Natural killer cell treated with Interleukin-12 subunit alpha and Interleukin-12 subunit beta and Interleukin-15 and Interleukin-18, amount 100 ng/mL, for 72 hours (primary cell): ENCODE results near the gene BCCIP. TPM values are rescaled to one million over a fixed set of nuclear protein-coding genes. Genes with fewer than 3 reads are reported as not detected.
A peak's percentile ranks its signal among the peaks of the same experiment; 100 is the strongest.

ENCODE experiments used
- ATAC-seq, 2 donors: fragments of 150-1000 bp; cut with Tn5 transposase in 1 of 2; sonication (Bioruptor Pico), chemical (Tn5 transposase) in 1 of 2; 2 replicates each; pipeline ENCODE4 v1.10.0; 2021
- DNase-seq: peaks from one replicate; pipeline ENCODE4 v3.0.0; 2022; ENCODE audit warnings: low spot score
- H3K27ac Mint-ChIP-seq, 2 donors: 1 replicate in 1 of 2; 2 replicates in 1 of 2; pipeline ENCODE4 v1.8.0; 2022; ENCODE audit warnings: mixed read lengths in 2 of 2, mild to moderate bottlenecking in 1 of 2, moderate library complexity in 1 of 2
- H3K27me3 Mint-ChIP-seq, 2 donors: 1 replicate in 1 of 2; 2 replicates in 1 of 2; pipeline ENCODE4 v1.8.0; 2022; ENCODE audit warnings: mixed read lengths in 2 of 2
- H3K36me3 Mint-ChIP-seq: one replicate; pipeline ENCODE4 v1.8.0; 2022; ENCODE audit warnings: mixed read lengths
- H3K4me1 Mint-ChIP-seq, 2 donors: 1 replicate in 1 of 2; 2 replicates in 1 of 2; pipeline ENCODE4 v1.8.0; 2022; ENCODE audit warnings: low read depth in 2 of 2, mixed read lengths in 2 of 2, mild to moderate bottlenecking in 1 of 2
- H3K4me3 Mint-ChIP-seq: one replicate; pipeline ENCODE4 v1.8.0; 2022; ENCODE audit warnings: mixed read lengths
- H3K9me3 Mint-ChIP-seq: 2 replicates; pipeline ENCODE4 v1.8.0; 2022; ENCODE audit warnings: mixed read lengths
- total RNA-seq, 2 donors: library from RNA; stranded (reverse); gene quantifications; one replicate each; pipeline ENCODE4 v1.2.3, GENCODE V29; 2022

BCCIP gene
- total RNA-seq, 2 donors from 2014 or later, result 68.5 to 83.3 TPM

- no peak overlapping the region for H3K27ac Mint-ChIP-seq
- DNase-seq (no peak), ATAC-seq (no peak)
- no peaks in the 10 kb centered on the region for H3K27me3 Mint-ChIP-seq
- H3K4me1 Mint-ChIP-seq, result peaks cover 6 to 16% of the 10 kb centered on the region in 2 donors
- H3K36me3 Mint-ChIP-seq, result peaks cover 15% of the 10 kb centered on the region
- no peak overlapping the region for H3K4me3 Mint-ChIP-seq
- H3K9me3 Mint-ChIP-seq, result no peaks in the 10 kb centered on the region
These were observed 11.1 kb upstream of the BCCIP start for GRCh38 chr10:125812128-125812750.

GRCh38 chr10:125815764-125816163 lies 7.6 kb upstream of the BCCIP start:
- DNase-seq, result no peak
- Mint-ChIP-seq H3K9me3 (no peaks in the 10 kb centered on the region), H3K27ac (no peak overlapping the region), H3K4me1 (peaks cover 5 to 10% of the 10 kb centered on the region in 2 donors), H3K27me3 (no peaks in the 10 kb centered on the region), H3K36me3 (peaks cover 12% of the 10 kb centered on the region), H3K4me3 (no peak overlapping the region)
- ATAC-seq, result no peak

GRCh38 chr10:125816548-125816947 lies 6.8 kb upstream of the BCCIP start:
- Mint-ChIP-seq H3K4me1 (peaks cover 13 to 17% of the 10 kb centered on the region in 2 donors), H3K27me3 (no peaks in the 10 kb centered on the region), H3K9me3 (no peaks in the 10 kb centered on the region), H3K27ac (no peak overlapping the region), H3K36me3 (peaks cover 12% of the 10 kb centered on the region), H3K4me3 (no peak overlapping the region)
- ATAC-seq, result no peak
- no peak for DNase-seq

- Mint-ChIP-seq H3K36me3 (peaks cover 12% of the 10 kb centered on the region), H3K27me3 (no peaks in the 10 kb centered on the region), H3K9me3 (no peaks in the 10 kb centered on the region), H3K4me1 (peaks cover 19 to 20% of the 10 kb centered on the region in 2 donors), H3K27ac (no peak overlapping the region), H3K4me3 (no peak overlapping the region)
- DNase-seq (no peak), ATAC-seq (no peak)
These were observed 5.9 kb upstream of the BCCIP start for GRCh38 chr10:125817337-125817946.

GRCh38 chr10:125820701-125821100 lies 2.6 kb upstream of the BCCIP start:
- H3K27ac Mint-ChIP-seq, result peak overlapping the region in 1 of 2 donors; percentile 84
- no peak for DNase-seq
- no peak for ATAC-seq
- peaks cover 20 to 21% of the 10 kb centered on the region in 2 donors for H3K4me1 Mint-ChIP-seq
- H3K36me3 Mint-ChIP-seq, result no peaks in the 10 kb centered on the region
- H3K27me3 Mint-ChIP-seq, result no peaks in the 10 kb centered on the region
- peak overlapping the region; percentile 45 for H3K4me3 Mint-ChIP-seq
- H3K9me3 Mint-ChIP-seq, result no peaks in the 10 kb centered on the region

GRCh38 chr10:125823663-125824251 lies 411 bp downstream of the BCCIP start:
- Mint-ChIP-seq H3K27ac (no peak overlapping the region), H3K36me3 (peaks cover 21% of the 10 kb centered on the region), H3K4me3 (no peak overlapping the region), H3K9me3 (no peaks in the 10 kb centered on the region), H3K4me1 (peaks cover 32 to 42% of the 10 kb centered on the region in 2 donors), H3K27me3 (no peaks in the 10 kb centered on the region)
- ATAC-seq (no peak), DNase-seq (no peak)

- H3K27ac Mint-ChIP-seq, result no peak overlapping the region
- H3K4me1 Mint-ChIP-seq, result peaks cover 38 to 42% of the 10 kb centered on the region in 2 donors
- peaks cover 27% of the 10 kb centered on the region for H3K36me3 Mint-ChIP-seq
- H3K4me3 Mint-ChIP-seq, result no peak overlapping the region
- no peak for DNase-seq
- H3K27me3 Mint-ChIP-seq, result no peaks in the 10 kb centered on the region
- ATAC-seq, result no peak
- no peaks in the 10 kb centered on the region for H3K9me3 Mint-ChIP-seq
These were observed 1.4 kb downstream of the BCCIP start for GRCh38 chr10:125824736-125825135.

- ATAC-seq (no peak), DNase-seq (no peak)
- Mint-ChIP-seq H3K27me3 (no peaks in the 10 kb centered on the region), H3K36me3 (peaks cover 35% of the 10 kb centered on the region), H3K4me3 (no peak overlapping the region), H3K27ac (no peak overlapping the region), H3K4me1 (peaks cover 20 to 23% of the 10 kb centered on the region in 2 donors), H3K9me3 (no peaks in the 10 kb centered on the region)
These were observed 3.8 kb downstream of the BCCIP start for GRCh38 chr10:125827133-125827532.

GRCh38 chr10:125828311-125828710 lies 5.0 kb downstream of the BCCIP start:
- Mint-ChIP-seq H3K4me1 (peaks cover 20 to 23% of the 10 kb centered on the region in 2 donors), H3K9me3 (no peaks in the 10 kb centered on the region), H3K27me3 (no peaks in the 10 kb centered on the region), H3K4me3 (no peak overlapping the region), H3K36me3 (peaks cover 35% of the 10 kb centered on the region), H3K27ac (peak overlapping the region; percentile 1 to 3)
- ATAC-seq (peak in 1 of 2 donors; percentile 32), DNase-seq (no peak)

- Mint-ChIP-seq H3K9me3 (no peaks in the 10 kb centered on the region), H3K4me1 (no peaks in the 10 kb centered on the region), H3K27ac (no peak overlapping the region), H3K27me3 (no peaks in the 10 kb centered on the region), H3K36me3 (peaks cover 26% of the 10 kb centered on the region), H3K4me3 (no peak overlapping the region)
- DNase-seq, result no peak
- no peak for ATAC-seq
These were observed 13.4 kb downstream of the BCCIP start for GRCh38 chr10:125836746-125837145.

GRCh38 chr10:125838802-125839575 lies 15.6 kb downstream of the BCCIP start:
- Mint-ChIP-seq H3K27ac (no peak overlapping the region), H3K27me3 (no peaks in the 10 kb centered on the region), H3K4me3 (no peak overlapping the region), H3K4me1 (no peaks in the 10 kb centered on the region), H3K9me3 (no peaks in the 10 kb centered on the region), H3K36me3 (peaks cover 21% of the 10 kb centered on the region)
- DNase-seq (no peak), ATAC-seq (no peak)

- Mint-ChIP-seq H3K27ac (no peak overlapping the region), H3K27me3 (no peaks in the 10 kb centered on the region), H3K4me1 (no peaks in the 10 kb centered on the region), H3K9me3 (no peaks in the 10 kb centered on the region), H3K36me3 (peaks cover 18% of the 10 kb centered on the region), H3K4me3 (no peak overlapping the region)
- no peak for DNase-seq
- ATAC-seq, result no peak
These were observed 17.1 kb downstream of the BCCIP start for GRCh38 chr10:125840406-125840805.

GRCh38 chr10:125840955-125841354 lies 17.6 kb downstream of the BCCIP start:
- H3K9me3 Mint-ChIP-seq, result no peaks in the 10 kb centered on the region
- H3K27me3 Mint-ChIP-seq, result no peaks in the 10 kb centered on the region
- H3K36me3 Mint-ChIP-seq, result peaks cover 13% of the 10 kb centered on the region
- ATAC-seq (no peak), DNase-seq (no peak)
- no peak overlapping the region for H3K27ac Mint-ChIP-seq
- H3K4me1 Mint-ChIP-seq, result no peaks in the 10 kb centered on the region
- H3K4me3 Mint-ChIP-seq, result no peak overlapping the region
